Skeletal muscle tissue (tissue), 4 donors: ENCODE results near the gene RANBP3. TPM values are rescaled to one million over a fixed set of nuclear protein-coding genes. Genes with fewer than 3 reads are reported as not detected.
A peak's percentile ranks its signal among the peaks of the same experiment; 100 is the strongest.

Experiments used
- H3K27ac ChIP-seq: one replicate; pipeline ENCODE4 v1.7.0; 2013; ENCODE audit warnings: mild to moderate bottlenecking, low read depth, low read length, inconsistent platforms
- H3K27me3 ChIP-seq, 3 donors: one replicate each; pipeline ENCODE4 v1.7.0; 2013; ENCODE audit warnings: low read length in 3 of 3; ENCODE audit not compliant: control insufficient read depth in 3 of 3, insufficient read depth in 3 of 3
- H3K36me3 ChIP-seq, 3 donors: one replicate each; pipeline ENCODE4 v1.7.0; 2013; ENCODE audit warnings: low read length in 3 of 3; ENCODE audit not compliant: control insufficient read depth in 3 of 3, insufficient read depth in 3 of 3
- H3K4me1 ChIP-seq, 3 donors: one replicate each; pipeline ENCODE4 v1.7.0; 2013; ENCODE audit warnings: low read length in 3 of 3, mild to moderate bottlenecking in 3 of 3; ENCODE audit not compliant: control insufficient read depth in 3 of 3, insufficient read depth in 3 of 3
- H3K4me3 ChIP-seq, 3 donors: one replicate each; pipeline ENCODE4 v1.7.0; 2013; ENCODE audit warnings: low read length in 3 of 3
- H3K9ac ChIP-seq, 3 donors: one replicate each; pipeline ENCODE4 v1.7.0; 2013; ENCODE audit warnings: low read length in 3 of 3, mild to moderate bottlenecking in 3 of 3, moderate library complexity in 2 of 3, low read depth in 1 of 3
- H3K9me3 ChIP-seq, 3 donors: one replicate each; pipeline ENCODE4 v1.7.0; 2013; ENCODE audit warnings: low read length in 3 of 3; ENCODE audit not compliant: control insufficient read depth in 3 of 3
- total RNA-seq: library from RNA; depleted of rRNA; stranded (reverse); fragments of >200 nt; gene quantifications from one replicate; pipeline ENCODE4 v1.2.3, GENCODE V29; 2014
- donor health status: Osteomylitis.

The RANBP3 gene
- total RNA-seq, 1 donor from 2014 or later: 26.6 TPM

DNA sequence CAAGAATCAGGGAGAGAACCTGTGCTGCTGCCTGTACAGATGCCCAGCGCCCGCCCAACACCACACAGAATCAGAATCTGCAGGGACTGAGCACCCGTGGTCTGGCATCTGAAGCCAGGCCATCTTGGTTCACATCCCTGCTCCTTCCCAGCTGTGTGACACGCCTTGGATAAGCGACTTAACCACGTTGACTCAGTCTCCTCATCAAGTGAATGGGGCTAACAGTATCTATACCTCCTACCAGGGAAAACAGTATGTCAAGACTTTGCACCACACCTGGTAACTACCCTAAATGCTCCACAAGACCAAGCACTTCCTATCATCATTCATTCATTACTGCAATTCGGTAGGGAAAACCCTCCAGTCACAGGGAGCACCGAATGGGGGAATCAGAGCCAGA lies 1.2 kb downstream of the RANBP3 start:
- Histone ChIP-seq H3K27me3 (no peaks in the 10 kb centered on the region), H3K27ac (no peak overlapping the region), H3K9ac (peak overlapping the region; percentile 90 to 93 (median 91)), H3K4me3 (peak overlapping the region; percentile 78 to 90 (median 88)), H3K9me3 (no peaks in the 10 kb centered on the region), H3K4me1 (peaks cover 30 to 51% (median 41%) of the 10 kb centered on the region in 3 donors), H3K36me3 (peaks cover 10 to 21% (median 17%) of the 10 kb centered on the region in 3 donors)

- Histone ChIP-seq H3K4me3 (no peak overlapping the region), H3K27ac (no peak overlapping the region), H3K9me3 (no peaks in the 10 kb centered on the region), H3K9ac (peak overlapping the region in 2 of 3 donors; percentile 32 to 51), H3K36me3 (peaks cover 10 to 25% (median 17%) of the 10 kb centered on the region in 3 donors), H3K4me1 (peaks cover 31 to 56% (median 41%) of the 10 kb centered on the region in 3 donors), H3K27me3 (no peaks in the 10 kb centered on the region)
Measured at GRCh38 chr19:5975388-5975728, 2.6 kb downstream of the RANBP3 start.

- peak overlapping the region in 2 of 3 donors; percentile 51 to 54 for H3K9ac ChIP-seq
- H3K36me3 ChIP-seq: peaks cover 10 to 25% (median 17%) of the 10 kb centered on the region in 3 donors
- H3K27me3 ChIP-seq: no peaks in the 10 kb centered on the region
- H3K27ac ChIP-seq: no peak overlapping the region
- no peak overlapping the region for H3K4me3 ChIP-seq
- no peaks in the 10 kb centered on the region for H3K9me3 ChIP-seq
- H3K4me1 ChIP-seq: peaks cover 36 to 60% (median 44%) of the 10 kb centered on the region in 3 donors
Measured at GRCh38 chr19:5974721-5975387, 3.1 kb downstream of the RANBP3 start.

DNA sequence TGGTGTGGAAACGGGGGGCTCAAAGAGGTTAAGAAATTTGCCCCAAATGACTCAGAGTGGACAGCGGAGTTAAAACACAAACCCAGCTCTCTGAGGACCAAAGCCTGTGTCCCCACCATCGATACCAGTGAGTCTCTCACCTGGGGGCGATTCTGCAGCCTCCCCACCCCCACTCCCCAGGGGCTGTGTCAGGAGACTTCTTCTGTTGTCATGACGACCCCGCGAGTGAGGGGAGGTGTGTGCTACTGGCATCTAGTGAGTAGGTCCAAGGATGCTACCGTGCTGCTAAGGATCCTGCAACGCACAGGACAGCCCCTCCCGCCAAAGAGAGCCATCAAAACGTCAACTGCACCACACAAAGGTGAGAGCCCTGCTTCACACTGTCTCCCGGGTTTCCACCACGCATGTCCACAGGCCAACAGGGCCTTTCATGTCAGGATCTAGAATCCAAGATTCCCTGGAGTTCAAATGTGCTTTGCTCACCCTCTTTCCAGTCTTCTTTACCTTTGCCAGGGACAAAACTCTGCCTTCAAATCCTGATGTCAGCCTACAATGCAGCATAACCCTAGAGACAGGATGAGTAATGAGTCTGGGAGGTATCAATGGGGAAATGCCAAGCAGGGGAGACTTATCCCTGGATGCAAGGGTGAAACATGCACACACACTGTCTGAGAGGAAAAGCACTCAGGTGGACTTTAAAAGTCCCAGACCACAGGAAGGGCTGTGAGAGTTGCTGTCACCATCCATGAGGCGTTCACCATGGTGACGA lies 3.9 kb downstream of the RANBP3 start:
- H3K4me1 ChIP-seq: peaks cover 44 to 63% (median 49%) of the 10 kb centered on the region in 3 donors

DNA sequence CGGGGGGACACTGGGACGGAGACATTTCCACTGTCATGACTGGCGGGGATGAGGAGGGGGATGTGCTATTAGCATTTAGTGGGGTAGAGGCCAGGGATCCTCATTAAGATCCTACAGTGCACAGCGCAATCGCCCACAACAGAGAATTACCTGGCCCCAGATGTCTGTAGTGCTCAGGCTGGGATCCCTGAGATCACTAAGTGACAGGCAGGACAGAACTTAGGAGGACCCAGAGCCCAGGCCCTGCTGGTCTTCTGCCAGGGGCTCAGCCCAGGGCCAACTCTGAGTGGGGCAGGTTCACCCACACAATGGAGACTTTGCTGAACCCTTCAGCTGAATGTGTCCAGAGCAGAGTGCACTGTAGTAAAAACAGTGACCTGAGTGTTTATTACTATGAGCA lies 4.6 kb downstream of the RANBP3 start:
- peak overlapping the region in 1 of 3 donors; percentile 12 for H3K9ac ChIP-seq
- H3K9me3 ChIP-seq: no peaks in the 10 kb centered on the region
- H3K36me3 ChIP-seq: peaks cover 10 to 25% (median 17%) of the 10 kb centered on the region in 3 donors
- H3K4me3 ChIP-seq: no peak overlapping the region
- H3K27ac ChIP-seq: no peak overlapping the region
- H3K4me1 ChIP-seq: peaks cover 45 to 63% (median 50%) of the 10 kb centered on the region in 3 donors
- no peaks in the 10 kb centered on the region for H3K27me3 ChIP-seq

More for the DNA sequence above, 3.9 kb downstream of the RANBP3 start:
- Histone ChIP-seq H3K9ac (peak overlapping the region in 2 of 3 donors; percentile 12 to 54), H3K9me3 (no peaks in the 10 kb centered on the region), H3K36me3 (peaks cover 10 to 25% (median 17%) of the 10 kb centered on the region in 3 donors), H3K4me3 (no peak overlapping the region), H3K27me3 (no peaks in the 10 kb centered on the region), H3K27ac (no peak overlapping the region)

DNA sequence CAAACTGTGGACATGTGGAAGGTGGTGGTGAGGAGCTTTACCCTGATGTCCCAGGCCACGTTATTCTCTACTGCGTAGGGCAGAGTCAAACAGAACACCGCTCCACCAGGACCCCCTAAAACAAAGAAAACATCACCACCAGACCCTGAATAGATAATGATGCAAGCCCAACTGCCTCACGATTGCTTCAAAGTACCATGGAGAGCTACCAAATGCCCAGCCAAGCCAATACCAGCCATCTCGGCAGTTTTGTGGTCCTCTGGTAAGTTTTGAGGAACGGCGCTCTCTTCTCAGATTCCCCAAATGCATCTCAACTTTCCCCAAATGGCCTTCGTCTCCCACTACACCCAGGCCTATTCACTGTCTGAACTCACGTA lies 5.6 kb downstream of the RANBP3 start:
- Histone ChIP-seq H3K27ac (no peak overlapping the region), H3K4me3 (no peak overlapping the region), H3K36me3 (peaks cover 10 to 25% (median 17%) of the 10 kb centered on the region in 3 donors), H3K9me3 (no peaks in the 10 kb centered on the region), H3K9ac (no peak overlapping the region), H3K27me3 (no peaks in the 10 kb centered on the region), H3K4me1 (peaks cover 53 to 70% (median 59%) of the 10 kb centered on the region in 3 donors)

- peaks cover 53 to 71% (median 58%) of the 10 kb centered on the region in 3 donors for H3K4me1 ChIP-seq
Measured at GRCh38 chr19:5971714-5972354, 6.1 kb downstream of the RANBP3 start.

DNA sequence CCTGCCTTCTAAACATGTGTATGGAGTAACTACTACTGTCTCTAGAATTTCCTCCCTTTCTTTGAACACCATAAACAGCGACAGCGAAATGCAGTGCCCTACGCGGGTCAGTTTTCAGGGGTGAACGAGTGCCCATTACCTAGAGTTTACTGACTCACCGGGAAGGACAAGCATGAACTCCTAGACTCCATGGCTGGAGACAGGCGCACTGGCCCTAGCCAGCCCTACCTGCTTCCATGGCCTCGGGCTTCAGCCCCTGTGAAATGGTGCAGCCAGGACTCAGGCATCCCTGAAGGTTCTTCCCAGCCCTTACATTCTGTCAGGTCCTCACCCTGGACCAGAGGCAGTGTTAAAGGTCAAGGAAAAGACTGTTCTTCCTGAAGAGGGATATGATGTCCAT lies 8.5 kb downstream of the RANBP3 start:
- Histone ChIP-seq H3K9me3 (no peaks in the 10 kb centered on the region), H3K27me3 (no peaks in the 10 kb centered on the region), H3K9ac (peak overlapping the region in 2 of 3 donors; percentile 23 to 25), H3K4me1 (peaks cover 49 to 69% (median 54%) of the 10 kb centered on the region in 3 donors), H3K4me3 (no peak overlapping the region), H3K36me3 (peaks cover 10 to 23% (median 15%) of the 10 kb centered on the region in 3 donors), H3K27ac (peak overlapping the region; percentile 2)

More at GRCh38 chr19:5971714-5972354, 6.1 kb downstream of the RANBP3 start:
- no peaks in the 10 kb centered on the region for H3K27me3 ChIP-seq
- H3K4me3 ChIP-seq: no peak overlapping the region
- no peak overlapping the region for H3K27ac ChIP-seq
- no peak overlapping the region for H3K9ac ChIP-seq
- peaks cover 10 to 25% (median 17%) of the 10 kb centered on the region in 3 donors for H3K36me3 ChIP-seq
- H3K9me3 ChIP-seq: no peaks in the 10 kb centered on the region

GRCh38 chr19:5968431-5969373 lies 9.2 kb downstream of the RANBP3 start:
- peak overlapping the region; percentile 29 to 58 (median 35) for H3K4me3 ChIP-seq

More at GRCh38 chr19:5968431-5969373, 9.2 kb downstream of the RANBP3 start:
- peak overlapping the region; percentile 51 to 74 (median 62) for H3K9ac ChIP-seq
- H3K4me1 ChIP-seq: peaks cover 44 to 69% (median 56%) of the 10 kb centered on the region in 3 donors
- peak overlapping the region; percentile 50 for H3K27ac ChIP-seq
- no peaks in the 10 kb centered on the region for H3K9me3 ChIP-seq
- no peaks in the 10 kb centered on the region for H3K27me3 ChIP-seq
- H3K36me3 ChIP-seq: peaks cover 3 to 20% (median 9%) of the 10 kb centered on the region in 3 donors
